ENCODE data around the gene CREB3L1.
A peak's percentile ranks its signal among the peaks of the same experiment; 100 is the strongest.

DNA sequence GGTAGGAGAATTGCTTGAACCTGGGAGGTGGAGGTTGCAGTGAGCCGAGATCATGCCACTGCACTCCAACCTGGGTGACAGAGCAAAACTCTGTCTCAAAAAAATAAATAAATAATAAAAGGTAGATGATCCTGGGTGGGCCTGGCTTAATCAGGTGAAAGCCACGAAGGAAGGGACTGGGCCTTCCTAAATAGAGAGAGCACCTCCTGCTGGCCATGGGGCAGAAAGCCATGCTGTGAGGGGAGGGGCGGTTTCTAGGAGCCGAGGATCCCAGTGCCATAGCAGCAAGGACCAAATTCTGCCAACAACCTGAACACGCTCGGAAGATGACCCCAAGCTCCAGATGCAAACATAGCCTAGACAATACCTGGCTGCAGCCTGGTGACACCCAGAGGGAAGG, 45.3 kb downstream of the CREB3L1 start:
- TF ChIP-seq POLR2A (IDR thresholded peaks at IDR 0.05), result no peak
- TF ChIP-seq CTCF (IDR thresholded peaks at IDR 0.05), result peak in 4 of 5 experiments; percentile 20 to 38 (median 28)

All from transverse colon (tissue), 3 donors.